IPS-15b (cell line): ENCODE results near the gene REEP6.
"Not testable (repeated sequence)": the region's sequence is repeated elsewhere in the genome, so short reads cannot be mapped to it uniquely, and the experiment has no call there.

Source experiments
- H3K27me3 ChIP-seq: one replicate; pipeline ENCODE4 v1.6.1; 2013; ENCODE audit warnings: low read length; ENCODE audit not compliant: control insufficient read depth, insufficient read depth
- H3K36me3 ChIP-seq: one replicate; pipeline ENCODE4 v1.6.1; 2013; ENCODE audit warnings: low read length; ENCODE audit not compliant: control insufficient read depth, insufficient read depth
- H3K4me1 ChIP-seq: one replicate; pipeline ENCODE4 v1.6.1; 2013; ENCODE audit warnings: mild to moderate bottlenecking, low read length; ENCODE audit not compliant: control insufficient read depth, insufficient read depth
- H3K4me3 ChIP-seq: one replicate; pipeline ENCODE4 v1.5.1; 2013; ENCODE audit warnings: low read depth, low read length
- H3K9ac ChIP-seq: one replicate; pipeline ENCODE4 v1.6.1; 2013; ENCODE audit warnings: low read depth, mild to moderate bottlenecking, low read length
- H3K9me3 ChIP-seq: one replicate; pipeline ENCODE4 v1.6.1; 2013; ENCODE audit warnings: mild to moderate bottlenecking, low read length; ENCODE audit not compliant: control insufficient read depth, insufficient read depth

The REEP6 gene

DNA sequence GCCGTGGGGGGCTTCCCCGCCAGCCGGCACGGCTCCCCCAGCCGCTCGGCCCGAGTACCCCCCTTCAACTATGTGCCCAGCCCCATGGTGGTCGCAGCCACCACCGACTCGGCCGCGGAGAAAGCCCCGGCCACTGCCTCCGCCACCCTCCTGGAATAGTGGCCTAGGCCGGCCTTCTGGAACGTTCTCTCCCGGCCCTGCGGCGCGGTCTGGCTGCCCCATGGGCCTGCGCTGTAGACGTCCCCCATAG lies 21.0 kb upstream of the REEP6 start:
- H3K27me3 ChIP-seq, result peaks cover 63% of the 10 kb centered on the region
- H3K9ac ChIP-seq, result no peak overlapping the region
- no peaks in the 10 kb centered on the region for H3K9me3 ChIP-seq
- no peaks in the 10 kb centered on the region for H3K4me1 ChIP-seq
- no peaks in the 10 kb centered on the region for H3K36me3 ChIP-seq
- peak overlapping the region; percentile 48 for H3K4me3 ChIP-seq

DNA sequence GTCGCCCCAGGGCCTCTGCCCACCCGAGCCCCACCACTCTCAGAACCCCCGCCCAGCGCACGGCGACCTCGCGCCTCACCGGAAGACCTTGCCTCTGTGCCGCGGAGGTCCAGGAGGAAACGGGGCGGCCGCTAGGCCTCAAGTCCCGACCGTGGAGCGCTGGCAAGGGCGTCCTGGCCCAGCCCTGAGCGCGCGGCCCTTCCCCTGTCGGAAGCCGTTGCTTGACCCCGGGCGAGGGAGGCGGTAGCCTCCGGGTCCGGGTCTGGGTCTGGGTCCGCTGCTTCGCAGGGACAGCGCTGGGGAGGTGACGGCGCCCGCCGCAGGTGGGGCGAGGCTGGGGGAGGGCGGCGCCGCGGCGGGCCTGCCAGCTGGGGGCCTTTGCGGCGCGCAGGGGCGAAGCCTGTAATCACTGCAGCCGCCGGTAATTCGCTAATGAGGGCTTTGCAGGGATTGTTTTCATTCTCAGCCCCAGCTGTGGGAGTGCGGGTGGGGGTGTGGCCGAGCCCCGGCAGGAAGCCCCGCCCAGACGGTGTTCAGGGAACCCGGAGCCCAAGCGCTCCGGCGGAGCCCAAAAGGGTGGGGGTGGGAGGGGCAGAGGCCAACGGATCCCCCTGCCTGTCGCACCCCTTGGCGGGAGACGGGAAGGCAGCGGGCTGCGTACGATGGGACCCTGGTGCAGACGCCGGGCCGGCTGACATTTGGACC lies 20.5 kb upstream of the REEP6 start:
- no peaks in the 10 kb centered on the region for H3K36me3 ChIP-seq
- H3K27me3 ChIP-seq, result peaks cover 58% of the 10 kb centered on the region

DNA sequence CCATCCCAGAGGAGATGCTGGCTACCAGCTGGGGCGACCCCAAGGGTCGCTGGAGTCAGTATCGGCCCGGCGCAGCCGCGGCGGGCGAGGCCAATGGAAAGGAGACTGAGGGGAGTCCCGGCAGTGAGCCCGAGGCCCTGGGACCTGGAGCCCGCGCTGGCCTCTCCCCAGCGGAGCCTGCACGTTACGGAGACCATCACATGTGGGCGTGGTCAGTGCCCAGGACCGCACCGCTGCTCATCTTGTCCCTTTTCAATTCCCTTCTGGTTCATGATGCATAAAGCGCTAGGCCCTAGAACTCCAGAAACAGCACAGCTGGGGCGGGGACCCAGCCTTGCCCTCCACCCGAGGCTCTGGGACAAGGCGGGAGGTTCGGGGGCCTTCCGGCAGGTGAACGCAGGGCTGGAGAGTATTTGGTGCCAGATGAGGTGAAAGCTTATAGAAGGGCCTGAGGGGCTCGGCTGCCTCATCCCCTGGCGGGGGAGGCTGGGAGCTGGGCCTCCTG lies 19.9 kb upstream of the REEP6 start:
- Histone ChIP-seq H3K9me3 (no peaks in the 10 kb centered on the region), H3K27me3 (peaks cover 52% of the 10 kb centered on the region), H3K4me1 (no peaks in the 10 kb centered on the region), H3K36me3 (peaks cover 3% of the 10 kb centered on the region), H3K4me3 (peak overlapping the region; percentile 48), H3K9ac (no peak overlapping the region)

More for the DNA sequence above, 20.5 kb upstream of the REEP6 start:
- Histone ChIP-seq H3K9me3 (no peaks in the 10 kb centered on the region), H3K9ac (no peak overlapping the region), H3K4me3 (peak overlapping the region; percentile 48), H3K4me1 (no peaks in the 10 kb centered on the region)

GRCh38 chr19:1471515-1472160 lies 19.3 kb upstream of the REEP6 start:
- Histone ChIP-seq H3K9me3 (no peaks in the 10 kb centered on the region), H3K4me3 (peak overlapping the region; percentile 48), H3K27me3 (peaks cover 47% of the 10 kb centered on the region), H3K36me3 (peaks cover 5% of the 10 kb centered on the region), H3K4me1 (no peaks in the 10 kb centered on the region), H3K9ac (no peak overlapping the region)

- H3K9me3 ChIP-seq, result no peaks in the 10 kb centered on the region
Observed at GRCh38 chr19:1472231-1473084, 18.5 kb upstream of the REEP6 start.

GRCh38 chr19:1473085-1473851 lies 17.7 kb upstream of the REEP6 start:
- no peaks in the 10 kb centered on the region for H3K9me3 ChIP-seq
- peaks cover 33% of the 10 kb centered on the region for H3K27me3 ChIP-seq
- no peak overlapping the region for H3K9ac ChIP-seq
- H3K4me3 ChIP-seq, result no peak overlapping the region
- H3K36me3 ChIP-seq, result peaks cover 5% of the 10 kb centered on the region
- no peaks in the 10 kb centered on the region for H3K4me1 ChIP-seq

More at GRCh38 chr19:1472231-1473084, 18.5 kb upstream of the REEP6 start:
- H3K36me3 ChIP-seq, result peaks cover 5% of the 10 kb centered on the region
- H3K4me1 ChIP-seq, result no peaks in the 10 kb centered on the region
- no peak overlapping the region for H3K4me3 ChIP-seq
- peaks cover 40% of the 10 kb centered on the region for H3K27me3 ChIP-seq
- no peak overlapping the region for H3K9ac ChIP-seq

DNA sequence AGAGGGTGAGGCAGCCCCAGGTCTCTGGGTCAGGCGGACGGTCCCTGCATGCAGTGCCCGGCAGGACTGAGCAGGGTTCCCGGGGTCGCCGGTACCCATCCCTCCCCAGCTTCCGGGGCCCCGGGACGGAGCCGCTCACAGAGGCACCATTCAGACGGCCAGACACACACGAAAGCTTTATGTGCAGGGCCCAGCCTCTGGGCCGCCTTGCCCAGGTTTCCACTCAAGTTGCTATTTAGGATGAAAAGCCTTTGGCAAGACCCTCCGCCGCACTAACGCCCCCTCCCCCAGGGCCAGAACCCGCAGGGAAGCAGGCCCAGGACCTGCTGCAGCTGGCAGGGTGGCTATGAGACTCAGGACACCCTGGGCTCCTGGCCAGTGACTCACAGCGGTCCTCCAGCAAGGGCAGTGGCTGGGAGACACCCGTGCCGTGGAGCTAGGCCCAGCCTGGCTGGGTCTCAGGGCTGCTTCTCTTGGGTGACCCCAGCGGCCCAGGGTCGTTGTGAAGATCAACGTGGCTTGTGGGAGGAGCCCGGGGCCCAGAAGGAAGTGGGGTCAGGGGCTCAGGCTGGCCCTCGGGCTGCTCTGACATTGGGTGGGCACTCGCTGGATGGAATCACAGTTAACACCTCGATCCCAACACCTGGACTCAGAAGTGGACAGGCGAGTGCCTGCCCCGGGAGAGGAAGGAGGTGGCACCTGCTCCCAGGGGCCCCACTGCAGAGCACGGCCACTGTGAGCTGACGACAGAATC lies 16.8 kb upstream of the REEP6 start:
- no peak overlapping the region for H3K9ac ChIP-seq
- H3K27me3 ChIP-seq, result peaks cover 29% of the 10 kb centered on the region
- H3K4me3 ChIP-seq, result no peak overlapping the region
- no peaks in the 10 kb centered on the region for H3K9me3 ChIP-seq
- H3K4me1 ChIP-seq, result no peaks in the 10 kb centered on the region
- peaks cover 5% of the 10 kb centered on the region for H3K36me3 ChIP-seq

GRCh38 chr19:1474765-1475351 lies 16.1 kb upstream of the REEP6 start:
- H3K4me1 ChIP-seq, result no peaks in the 10 kb centered on the region
- peaks cover 5% of the 10 kb centered on the region for H3K36me3 ChIP-seq
- no peaks in the 10 kb centered on the region for H3K9me3 ChIP-seq
- no peak overlapping the region for H3K9ac ChIP-seq
- no peak overlapping the region for H3K4me3 ChIP-seq
- H3K27me3 ChIP-seq, result peaks cover 25% of the 10 kb centered on the region

GRCh38 chr19:1475751-1476437 lies 15.1 kb upstream of the REEP6 start:
- H3K27me3 ChIP-seq, result peaks cover 20% of the 10 kb centered on the region
- H3K9ac ChIP-seq, result no peak overlapping the region
- H3K36me3 ChIP-seq, result peaks cover 5% of the 10 kb centered on the region
- H3K9me3 ChIP-seq, result no peaks in the 10 kb centered on the region
- H3K4me3 ChIP-seq, result no peak overlapping the region
- no peaks in the 10 kb centered on the region for H3K4me1 ChIP-seq

DNA sequence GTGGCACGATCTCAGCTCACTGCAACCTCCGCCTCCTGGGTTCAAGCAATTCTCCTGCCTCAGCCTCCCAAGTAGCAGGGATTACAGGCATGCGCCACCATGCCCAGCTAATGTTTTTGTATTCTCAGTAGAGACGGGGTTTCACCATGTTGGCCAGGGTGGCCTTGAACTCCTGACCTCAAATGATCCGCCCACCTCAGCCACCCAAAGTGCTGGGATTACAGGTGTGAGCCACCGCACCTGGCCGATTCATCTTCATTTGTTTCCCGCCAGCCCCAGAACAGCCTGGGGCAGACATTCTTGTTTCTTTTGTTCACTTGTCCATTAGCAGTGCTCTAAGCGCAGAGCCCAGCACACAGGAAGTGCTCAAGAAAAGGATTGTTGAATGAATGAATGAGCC lies 13.9 kb upstream of the REEP6 start:
- not testable (repeated sequence) for H3K4me3 ChIP-seq, H3K9me3 ChIP-seq, H3K4me1 ChIP-seq

More for the DNA sequence above, 13.9 kb upstream of the REEP6 start:
- not testable (repeated sequence) for H3K27me3 ChIP-seq, H3K9ac ChIP-seq, H3K36me3 ChIP-seq
